Fibroblast of skin of right quadriceps (primary cell): ENCODE measurements around the gene NUDT17.

Experiments used
- DNase-seq: peaks from one replicate; pipeline ENCODE4 v3.0.0-alpha.2; 2013

The NUDT17 gene

GRCh38 chr1:145891587-145892485, 46.4 kb downstream of the NUDT17 start:
- DNase-seq: peak; percentile 100

DNA sequence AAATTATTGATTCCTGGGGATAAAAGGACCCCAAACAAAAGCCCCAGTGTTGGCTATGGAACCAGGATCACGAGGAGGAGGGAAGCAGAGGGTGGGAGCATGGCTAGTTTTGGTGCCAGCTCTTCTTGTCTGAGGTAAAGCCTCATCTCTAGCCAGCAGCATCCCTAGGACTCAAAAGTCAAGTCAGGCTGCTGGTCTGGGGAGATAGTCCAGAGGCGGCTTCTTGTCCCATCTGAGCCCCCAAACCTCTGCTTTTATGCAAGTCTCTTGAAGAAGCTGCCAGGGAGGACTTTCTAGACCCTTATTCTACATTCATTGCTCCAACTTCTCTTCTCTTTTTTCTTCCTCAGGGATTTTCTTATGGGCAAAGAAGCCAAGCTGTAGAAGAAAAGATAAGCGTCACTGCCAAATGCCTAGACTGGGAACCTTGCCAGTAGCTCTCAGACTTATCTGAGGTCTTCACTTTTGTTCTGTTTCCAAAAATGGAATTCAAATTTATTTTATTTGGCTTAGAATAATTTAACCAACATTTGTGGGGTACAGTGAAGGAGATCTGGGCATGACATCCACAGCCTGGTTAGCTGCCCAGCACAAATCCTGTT, 47.2 kb downstream of the NUDT17 start:
- peak; percentile 41 for DNase-seq

GRCh38 chr1:145893306-145894055, 48.1 kb downstream of the NUDT17 start:
- no peak for DNase-seq

- no peak for DNase-seq
Observed at GRCh38 chr1:145895471-145895870, 50.0 kb downstream of the NUDT17 start.

GRCh38 chr1:145897969-145898368, 52.5 kb downstream of the NUDT17 start:
- no peak for DNase-seq
